ENCODE data around the gene RGS10. TPM values are rescaled to one million over a fixed set of nuclear protein-coding genes. Genes with fewer than 3 reads are reported as not detected.
"Not testable (repeated sequence)": the region's sequence is repeated elsewhere in the genome, so short reads cannot be mapped to it uniquely, and the experiment has no call there.

Gene RGS10
- total and polyA plus RNA-seq, 2 of the 8 experiments (the other 6 are each of a cell fraction or from before 2014, with no cell fraction given): 5.5 to 13.1 TPM

DNA sequence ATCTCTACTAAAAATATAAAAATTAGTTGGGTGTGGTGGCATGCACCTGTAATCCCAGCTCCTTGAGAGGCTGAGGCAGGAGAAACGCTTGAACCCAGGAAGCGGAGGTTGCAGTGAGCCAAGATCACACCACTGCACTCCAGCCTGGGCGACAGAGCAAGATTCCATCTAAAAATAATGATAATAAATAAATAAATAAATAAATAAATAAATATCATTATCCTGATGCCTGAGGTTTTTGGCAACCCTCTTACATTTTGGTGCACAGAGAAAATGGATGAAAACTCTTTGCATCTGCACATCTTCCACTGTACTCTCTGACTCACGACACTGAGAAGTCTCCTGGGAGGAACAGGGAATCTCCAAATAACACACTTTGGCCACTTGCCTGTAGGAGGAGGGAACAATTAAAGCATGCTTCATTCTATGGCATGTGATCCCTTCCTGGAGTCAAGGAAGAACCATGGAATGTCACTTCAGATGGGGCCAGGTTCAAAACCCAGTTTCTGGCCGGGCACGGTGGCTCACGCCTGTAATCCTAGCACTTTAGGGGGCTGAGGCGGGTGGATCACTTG, 13.8 kb downstream of the RGS10 start:
- not testable (repeated sequence) for H3K79me2 ChIP-seq (ENCODE audit: control insufficient read depth in 1 of 2, insufficient read depth in 2 of 2, low read length in 2 of 2)

More for the DNA sequence above, 13.8 kb downstream of the RGS10 start:
- H3K4me2 ChIP-seq (ENCODE audit: insufficient read depth in 1 of 2, low read depth in 2 of 2, low read length in 2 of 2); H3K9ac ChIP-seq (replicated peaks in 1 of 4; ENCODE audit: extremely low read depth in 1 of 4, low read depth in 3 of 4, low read length in 3 of 4); H2BK12ac ChIP-seq (ENCODE audit: low read depth, low read length); H3K23ac ChIP-seq (ENCODE audit: insufficient read length); H2AFZ ChIP-seq (ENCODE audit: low read length); H3K14ac ChIP-seq (ENCODE audit: insufficient read length); POLR2A ChIA-PET (ENCODE audit: partially characterized antibody); H3K36me3 ChIP-seq (ENCODE audit: control insufficient read depth in 2 of 4, insufficient read depth in 4 of 4, low read length in 3 of 4); H3K18ac ChIP-seq (ENCODE audit: extremely low read depth, low read length); H3K4me3 ChIP-seq (ENCODE audit: extremely low read depth in 1 of 4, insufficient read depth in 2 of 4, low read depth in 3 of 4, low read length in 4 of 4); H4K20me1 ChIP-seq (replicated peaks in 1 of 2; ENCODE audit: control insufficient read depth in 1 of 2, insufficient read depth in 2 of 2, low read length in 2 of 2); H3K27ac ChIP-seq (ENCODE audit: low read depth, low read length); H4K91ac ChIP-seq (replicated peaks; ENCODE audit: insufficient read length, low read length); H3K4me1 ChIP-seq (replicated peaks in 1 of 4; ENCODE audit: control insufficient read depth in 3 of 4, insufficient read depth in 4 of 4, low read length in 3 of 4); H2BK120ac ChIP-seq (replicated peaks; ENCODE audit: low read depth, low read length); H3K23me2 ChIP-seq (ENCODE audit: low read depth, low read length); H3K27me3 ChIP-seq (replicated peaks in 1 of 4; ENCODE audit: control insufficient read depth in 3 of 4, extremely low read depth in 1 of 4, insufficient read depth in 3 of 4, low read length in 3 of 4); H3K79me1 ChIP-seq (ENCODE audit: low read depth, low read length); H2BK20ac ChIP-seq (ENCODE audit: low read length); H2BK15ac ChIP-seq (ENCODE audit: low read length); H2BK5ac ChIP-seq (ENCODE audit: low read depth, low read length); H3K56ac ChIP-seq (replicated peaks; ENCODE audit: insufficient read length, low read depth, low read length); H3K9me3 ChIP-seq (ENCODE audit: insufficient read depth in 2 of 2, low read depth in 1 of 2, low read length in 1 of 2); H2AK5ac ChIP-seq (ENCODE audit: low read depth, low read length); H4K8ac ChIP-seq (ENCODE audit: extremely low read depth, insufficient read depth, low read length); FAIRE-seq; H3K4ac ChIP-seq (replicated peaks; ENCODE audit: insufficient read length, low read depth, low read length); DNase-seq (ENCODE audit: low read depth in 1 of 2, low spot score in 2 of 2); H4K5ac ChIP-seq (ENCODE audit: insufficient read length, low read depth, low read length): not testable (repeated sequence)
- CTCF ChIA-PET (ENCODE audit: partially characterized antibody): interaction anchor here (1.4 kb wide), 2 partner anchors 38 to 79 kb away, joined by 3 read pairs; no protein-coding TSS in a partner anchor
- WGBS, 2 experiments (ENCODE audit: extremely low coverage in 1 of 2, insufficient coverage in 1 of 2, insufficient read length in 1 of 2, insufficient replicate concordance in 2 of 2, low coverage in 1 of 2, low lambda C conversion rate in 2 of 2, missing lambda C conversion rate in 1 of 2): 85% methylated on average over 8 of the region's 8 CpGs; no CpG with 5 or more reads in 1 of the 2 experiments

Data from H1 (cell line).